WTC11 (cell line): ENCODE data around the gene LAMA4. TPM values are rescaled to one million over a fixed set of nuclear protein-coding genes. Genes with fewer than 3 reads are reported as not detected.

Experiments used
- ATAC-seq: fragments of 200-7000 bp; cut with Tn5 transposase; 2 replicates; pipeline ENCODE4 v1.10.0; 2021; ENCODE audit warnings: mild to moderate bottlenecking, moderate library complexity
- CTCF ChIA-PET: fragments of 300-600 bp; sonication (Branson Sonifier 250); formaldehyde crosslinking; loops from one replicate; lab custom pipeline; 2021; ENCODE audit warnings: antibody characterized with exemption; lab: Charles Lee
- POLR2A ChIA-PET: fragments of 350-600 bp; sonication (Branson Sonifier 250); formaldehyde crosslinking; loops from one replicate; lab custom pipeline; 2021; ENCODE audit warnings: antibody characterized with exemption; lab: Charles Lee
- DNase-seq: peaks from one replicate; pipeline ENCODE4 v3.0.0; 2021; ENCODE audit warnings: low spot score
- H3K27ac Mint-ChIP-seq: 2 replicates; pipeline ENCODE4 v1.8.0; 2021; ENCODE audit warnings: mixed read lengths
- H3K27me3 Mint-ChIP-seq: 2 replicates; pipeline ENCODE4 v1.8.0; 2021; ENCODE audit warnings: low read depth, mild to moderate bottlenecking, moderate library complexity, mixed read lengths
- H3K36me3 Mint-ChIP-seq: 2 replicates; pipeline ENCODE4 v1.8.0; 2021; ENCODE audit warnings: mixed read lengths
- H3K4me1 Mint-ChIP-seq: 2 replicates; pipeline ENCODE4 v1.8.0; 2022; ENCODE audit warnings: mixed read lengths
- H3K4me3 Mint-ChIP-seq: 2 replicates; pipeline ENCODE4 v1.8.0; 2021; ENCODE audit warnings: mild to moderate bottlenecking, moderate library complexity, mixed read lengths
- H3K9me3 Mint-ChIP-seq: 2 replicates; pipeline ENCODE4 v1.8.0; 2021; ENCODE audit warnings: mixed read lengths
- CBFB ChIP-seq: sonication (generic); formaldehyde crosslinking; IDR thresholded peaks from 2 replicates; pipeline ENCODE4 v1.8.1; 2022; ENCODE audit warnings: mild to moderate bottlenecking, low read depth, missing genetic modification reagents
- EMX1 ChIP-seq: fragments of 250-450 bp; sonication (Bioruptor Pico); IDR thresholded peaks from 2 replicates; pipeline ENCODE4 v1.8.0; 2021; ENCODE audit warnings: mild to moderate bottlenecking
- GABPB1 ChIP-seq: sonication (generic); formaldehyde crosslinking; IDR thresholded peaks from 2 replicates; pipeline ENCODE4 v1.8.1; 2023; ENCODE audit warnings: mild to moderate bottlenecking, missing genetic modification reagents
- GTF2I ChIP-seq: fragments of 250-450 bp; sonication (Bioruptor Pico); conservative IDR thresholded peaks from 2 replicates; pipeline ENCODE4 v1.4.0; 2021; ENCODE audit warnings: mild to moderate bottlenecking
- JUN ChIP-seq: sonication (generic); formaldehyde crosslinking; IDR thresholded peaks from 2 replicates; pipeline ENCODE4 v1.8.0; 2023; ENCODE audit warnings: mild to moderate bottlenecking, missing genetic modification reagents
- MXD4 ChIP-seq: fragments of 250-450 bp; sonication (Bioruptor Pico); IDR thresholded peaks from 2 replicates; pipeline ENCODE4 v1.8.0; 2021; ENCODE audit warnings: mild to moderate bottlenecking, moderate library complexity, borderline replicate concordance
- NFYB ChIP-seq: sonication (generic); formaldehyde crosslinking; conservative IDR thresholded peaks from 2 replicates; pipeline ENCODE4 v1.8.0; 2022; ENCODE audit warnings: low read depth, missing genetic modification reagents
- NR2C2 ChIP-seq: sonication (generic); formaldehyde crosslinking; IDR thresholded peaks from 2 replicates; pipeline ENCODE4 v1.8.0; 2022; ENCODE audit warnings: mild to moderate bottlenecking, missing genetic modification reagents
- NR3C1 ChIP-seq: sonication (generic); formaldehyde crosslinking; conservative IDR thresholded peaks from 2 replicates; pipeline ENCODE4 v1.8.1; 2023; ENCODE audit warnings: low read depth, mild to moderate bottlenecking, missing genetic modification reagents
- OVOL2 ChIP-seq: fragments of 250-450 bp; sonication (Bioruptor Pico); IDR thresholded peaks from 2 replicates; pipeline ENCODE4 v1.9.0; 2021; ENCODE audit warnings: mild to moderate bottlenecking, borderline replicate concordance
- SMAD3 ChIP-seq: sonication (generic); formaldehyde crosslinking; IDR thresholded peaks from 2 replicates; pipeline ENCODE4 v1.8.0; 2022; ENCODE audit warnings: missing genetic modification reagents, mild to moderate bottlenecking, borderline replicate concordance
- ZNF219 ChIP-seq: sonication (generic); formaldehyde crosslinking; IDR thresholded peaks from 2 replicates; pipeline ENCODE4 v1.8.0; 2023; ENCODE audit warnings: missing genetic modification reagents, mild to moderate bottlenecking, borderline replicate concordance
- ZNF416 ChIP-seq: fragments of 250-450 bp; sonication (Bioruptor Pico); IDR thresholded peaks from 2 replicates; pipeline ENCODE4 v1.9.0; 2021; ENCODE audit warnings: mild to moderate bottlenecking, inconsistent platforms
- total RNA-seq: library from RNA; stranded (reverse); gene quantifications from 3 replicates; pipeline ENCODE4 v1.2.3, GENCODE V29; 2021
- TF ChIP-seq, protein P1 (sequence below): sonication (generic); formaldehyde crosslinking; conservative IDR thresholded peaks from 2 replicates; pipeline ENCODE4 v1.8.1; 2022; ENCODE audit warnings: mild to moderate bottlenecking, missing genetic modification reagents
- TF ChIP-seq, protein P2 (sequence below): fragments of 250-450 bp; sonication (Bioruptor Pico); IDR thresholded peaks from 2 replicates; pipeline ENCODE4 v1.9.0; 2021; ENCODE audit warnings: moderate library complexity, mild to moderate bottlenecking, inconsistent platforms, borderline replicate concordance
- TF ChIP-seq, protein P3 (sequence below): sonication (generic); formaldehyde crosslinking; IDR thresholded peaks from 2 replicates; pipeline ENCODE4 v1.8.1; 2022; ENCODE audit warnings: low read depth, missing genetic modification reagents, borderline replicate concordance
- TF ChIP-seq, protein P4 (sequence below): fragments of 250-450 bp; sonication (Bioruptor Pico); IDR thresholded peaks from 2 replicates; pipeline ENCODE4 v2.1.2; 2022; ENCODE audit warnings: mild to moderate bottlenecking, moderate library complexity
- TF ChIP-seq, protein P5 (sequence below): sonication (generic); formaldehyde crosslinking; IDR thresholded peaks from 2 replicates; pipeline ENCODE4 v1.8.1; 2022; ENCODE audit warnings: missing genetic modification reagents, borderline replicate concordance
- TF ChIP-seq, protein P6 (sequence below): sonication (generic); formaldehyde crosslinking; IDR thresholded peaks from 2 replicates; pipeline ENCODE4 v1.8.0; 2022; ENCODE audit warnings: mild to moderate bottlenecking, missing genetic modification reagents
- TF ChIP-seq, protein P7 (sequence below): sonication (generic); formaldehyde crosslinking; IDR thresholded peaks from 2 replicates; pipeline ENCODE4 v1.8.0; 2022; ENCODE audit warnings: mild to moderate bottlenecking, missing genetic modification reagents
- TF ChIP-seq, protein P8 (sequence below): sonication (generic); formaldehyde crosslinking; IDR thresholded peaks from 2 replicates; pipeline ENCODE4 v1.8.0; 2022; ENCODE audit warnings: mild to moderate bottlenecking, missing genetic modification reagents
- TF ChIP-seq, protein P9 (sequence below): sonication (generic); formaldehyde crosslinking; IDR thresholded peaks from 2 replicates; pipeline ENCODE4 v1.8.1; 2022; ENCODE audit warnings: low read depth, mild to moderate bottlenecking, moderate library complexity, missing genetic modification reagents, borderline replicate concordance
- TF ChIP-seq, protein P10 (sequence below): sonication (generic); formaldehyde crosslinking; IDR thresholded peaks from 2 replicates; pipeline ENCODE4 v1.8.1; 2023; ENCODE audit warnings: mild to moderate bottlenecking, missing genetic modification reagents, moderate library complexity
- TF ChIP-seq, protein P11 (sequence below): sonication (generic); formaldehyde crosslinking; IDR thresholded peaks from 2 replicates; pipeline ENCODE4 v1.8.1; 2022; ENCODE audit warnings: mild to moderate bottlenecking, moderate library complexity, missing genetic modification reagents

Gene LAMA4
- total RNA-seq, 1 experiment from 2014 or later, result 1.6 TPM

DNA sequence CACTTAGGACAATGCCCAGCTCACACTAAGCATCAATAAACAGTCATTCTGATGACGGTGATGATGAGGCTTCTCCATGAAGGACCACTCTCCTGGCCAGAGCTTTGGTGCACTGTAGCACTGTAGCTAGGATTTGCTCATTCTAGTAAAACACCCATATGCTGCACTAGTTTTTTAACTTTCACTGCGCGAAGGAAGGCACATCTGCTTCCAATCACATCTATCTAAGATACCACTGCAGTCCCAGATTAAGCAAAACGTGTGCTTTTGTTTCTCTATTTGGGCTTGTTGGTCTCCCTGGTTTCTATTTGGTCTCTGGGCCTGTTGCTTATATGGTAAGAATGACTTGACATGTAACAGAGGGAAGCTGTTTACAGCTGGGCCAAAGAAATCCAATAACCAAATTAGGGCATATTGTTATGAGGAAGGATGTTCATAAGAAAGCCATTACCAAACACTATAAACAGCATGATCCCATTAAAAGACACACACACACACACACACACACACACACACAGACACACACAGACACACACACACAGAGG is 104.6 kb downstream of the LAMA4 start:
- Mint-ChIP-seq H3K4me3 (no peak overlapping the region), H3K4me1 (no peaks in the 10 kb centered on the region; the same call in 1 of the 2 replicates), H3K9me3 (no peaks in the 10 kb centered on the region), H3K27ac (no peak overlapping the region; the same call in 1 of the 2 replicates), H3K27me3 (no peaks in the 10 kb centered on the region), H3K36me3 (no peaks in the 10 kb centered on the region)
- ATAC-seq (no peak), DNase-seq (no peak)
- POLR2A ChIA-PET, result no interaction called here
- CTCF ChIA-PET, result no interaction called here
- TF ChIP-seq, protein P1, sequence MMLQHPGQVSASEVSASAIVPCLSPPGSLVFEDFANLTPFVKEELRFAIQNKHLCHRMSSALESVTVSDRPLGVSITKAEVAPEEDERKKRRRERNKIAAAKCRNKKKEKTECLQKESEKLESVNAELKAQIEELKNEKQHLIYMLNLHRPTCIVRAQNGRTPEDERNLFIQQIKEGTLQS (CRISPR knock-in tag), result no peak
- no peak for TF ChIP-seq GTF2I (CRISPR knock-in tag)
- TF ChIP-seq, protein P2, sequence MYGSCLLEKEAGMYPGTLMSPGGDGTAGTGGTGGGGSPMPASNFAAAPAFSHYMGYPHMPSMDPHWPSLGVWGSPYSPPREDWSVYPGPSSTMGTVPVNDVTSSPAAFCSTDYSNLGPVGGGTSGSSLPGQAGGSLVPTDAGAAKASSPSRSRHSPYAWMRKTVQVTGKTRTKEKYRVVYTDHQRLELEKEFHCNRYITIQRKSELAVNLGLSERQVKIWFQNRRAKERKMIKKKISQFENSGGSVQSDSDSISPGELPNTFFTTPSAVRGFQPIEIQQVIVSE, result no peak
- no peak for TF ChIP-seq SMAD3
- no peak for TF ChIP-seq CBFB (CRISPR knock-in tag)
- TF ChIP-seq EMX1, result no peak
- no peak for TF ChIP-seq NR3C1
- no peak for TF ChIP-seq ZNF219
- TF ChIP-seq, protein P3, sequence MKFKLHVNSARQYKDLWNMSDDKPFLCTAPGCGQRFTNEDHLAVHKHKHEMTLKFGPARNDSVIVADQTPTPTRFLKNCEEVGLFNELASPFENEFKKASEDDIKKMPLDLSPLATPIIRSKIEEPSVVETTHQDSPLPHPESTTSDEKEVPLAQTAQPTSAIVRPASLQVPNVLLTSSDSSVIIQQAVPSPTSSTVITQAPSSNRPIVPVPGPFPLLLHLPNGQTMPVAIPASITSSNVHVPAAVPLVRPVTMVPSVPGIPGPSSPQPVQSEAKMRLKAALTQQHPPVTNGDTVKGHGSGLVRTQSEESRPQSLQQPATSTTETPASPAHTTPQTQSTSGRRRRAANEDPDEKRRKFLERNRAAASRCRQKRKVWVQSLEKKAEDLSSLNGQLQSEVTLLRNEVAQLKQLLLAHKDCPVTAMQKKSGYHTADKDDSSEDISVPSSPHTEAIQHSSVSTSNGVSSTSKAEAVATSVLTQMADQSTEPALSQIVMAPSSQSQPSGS (CRISPR knock-in tag), result no peak

DNA sequence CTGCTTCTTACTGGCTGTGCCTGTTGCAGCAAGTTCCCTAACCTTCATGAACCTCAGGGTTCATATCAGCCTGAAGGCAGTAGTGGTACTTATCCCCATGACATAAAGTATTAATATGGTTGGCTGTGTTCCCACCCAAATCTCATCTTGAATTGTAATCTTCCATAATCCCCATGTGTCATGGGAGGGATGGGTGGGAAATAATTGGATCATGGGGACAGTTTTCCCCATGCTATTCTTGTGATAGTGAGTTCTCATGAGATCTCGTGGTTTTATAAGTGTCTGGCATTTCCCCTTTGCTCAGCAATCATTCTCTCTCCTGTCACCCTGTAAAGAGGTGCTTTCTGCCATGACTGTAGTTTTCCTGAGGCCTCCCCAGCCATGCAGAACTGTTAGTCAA is 105.1 kb downstream of the LAMA4 start:
- CTCF ChIA-PET, result no interaction called here
- H3K36me3 Mint-ChIP-seq, result no peaks in the 10 kb centered on the region
- no peaks in the 10 kb centered on the region; the same call in 1 of the 2 replicates for H3K4me1 Mint-ChIP-seq
- DNase-seq (no peak), ATAC-seq (no peak)
- H3K27me3 Mint-ChIP-seq, result no peaks in the 10 kb centered on the region
- no peak overlapping the region; the same call in 1 of the 2 replicates for H3K27ac Mint-ChIP-seq
- H3K9me3 Mint-ChIP-seq, result no peaks in the 10 kb centered on the region
- H3K4me3 Mint-ChIP-seq, result no peak overlapping the region
- POLR2A ChIA-PET, result no interaction called here
- TF ChIP-seq, protein P4, sequence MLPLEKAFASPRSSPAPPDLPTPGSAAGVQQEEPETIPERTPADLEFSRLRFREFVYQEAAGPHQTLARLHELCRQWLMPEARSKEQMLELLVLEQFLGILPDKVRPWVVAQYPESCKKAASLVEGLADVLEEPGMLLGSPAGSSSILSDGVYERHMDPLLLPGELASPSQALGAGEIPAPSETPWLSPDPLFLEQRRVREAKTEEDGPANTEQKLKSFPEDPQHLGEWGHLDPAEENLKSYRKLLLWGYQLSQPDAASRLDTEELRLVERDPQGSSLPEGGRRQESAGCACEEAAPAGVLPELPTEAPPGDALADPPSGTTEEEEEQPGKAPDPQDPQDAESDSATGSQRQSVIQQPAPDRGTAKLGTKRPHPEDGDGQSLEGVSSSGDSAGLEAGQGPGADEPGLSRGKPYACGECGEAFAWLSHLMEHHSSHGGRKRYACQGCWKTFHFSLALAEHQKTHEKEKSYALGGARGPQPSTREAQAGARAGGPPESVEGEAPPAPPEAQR (CRISPR knock-in tag), result no peak
- TF ChIP-seq, protein P5, sequence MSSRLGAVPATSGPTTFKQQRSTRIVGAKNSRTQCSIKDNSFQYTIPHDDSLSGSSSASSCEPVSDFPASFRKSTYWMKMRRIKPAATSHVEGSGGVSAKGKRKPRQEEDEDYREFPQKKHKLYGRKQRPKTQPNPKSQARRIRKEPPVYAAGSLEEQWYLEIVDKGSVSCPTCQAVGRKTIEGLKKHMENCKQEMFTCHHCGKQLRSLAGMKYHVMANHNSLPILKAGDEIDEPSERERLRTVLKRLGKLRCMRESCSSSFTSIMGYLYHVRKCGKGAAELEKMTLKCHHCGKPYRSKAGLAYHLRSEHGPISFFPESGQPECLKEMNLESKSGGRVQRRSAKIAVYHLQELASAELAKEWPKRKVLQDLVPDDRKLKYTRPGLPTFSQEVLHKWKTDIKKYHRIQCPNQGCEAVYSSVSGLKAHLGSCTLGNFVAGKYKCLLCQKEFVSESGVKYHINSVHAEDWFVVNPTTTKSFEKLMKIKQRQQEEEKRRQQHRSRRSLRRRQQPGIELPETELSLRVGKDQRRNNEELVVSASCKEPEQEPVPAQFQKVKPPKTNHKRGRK (CRISPR knock-in tag), result no peak
- TF ChIP-seq GABPB1 (CRISPR knock-in tag), result no peak
- TF ChIP-seq, protein P6, sequence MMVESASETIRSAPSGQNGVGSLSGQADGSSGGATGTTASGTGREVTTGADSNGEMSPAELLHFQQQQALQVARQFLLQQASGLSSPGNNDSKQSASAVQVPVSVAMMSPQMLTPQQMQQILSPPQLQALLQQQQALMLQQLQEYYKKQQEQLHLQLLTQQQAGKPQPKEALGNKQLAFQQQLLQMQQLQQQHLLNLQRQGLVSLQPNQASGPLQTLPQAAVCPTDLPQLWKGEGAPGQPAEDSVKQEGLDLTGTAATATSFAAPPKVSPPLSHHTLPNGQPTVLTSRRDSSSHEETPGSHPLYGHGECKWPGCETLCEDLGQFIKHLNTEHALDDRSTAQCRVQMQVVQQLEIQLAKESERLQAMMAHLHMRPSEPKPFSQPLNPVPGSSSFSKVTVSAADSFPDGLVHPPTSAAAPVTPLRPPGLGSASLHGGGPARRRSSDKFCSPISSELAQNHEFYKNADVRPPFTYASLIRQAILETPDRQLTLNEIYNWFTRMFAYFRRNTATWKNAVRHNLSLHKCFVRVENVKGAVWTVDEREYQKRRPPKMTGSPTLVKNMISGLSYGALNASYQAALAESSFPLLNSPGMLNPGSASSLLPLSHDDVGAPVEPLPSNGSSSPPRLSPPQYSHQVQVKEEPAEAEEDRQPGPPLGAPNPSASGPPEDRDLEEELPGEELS (CRISPR knock-in tag), result no peak
- TF ChIP-seq, protein P7, sequence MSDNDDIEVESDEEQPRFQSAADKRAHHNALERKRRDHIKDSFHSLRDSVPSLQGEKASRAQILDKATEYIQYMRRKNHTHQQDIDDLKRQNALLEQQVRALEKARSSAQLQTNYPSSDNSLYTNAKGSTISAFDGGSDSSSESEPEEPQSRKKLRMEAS, result no peak
- TF ChIP-seq NFYB (CRISPR knock-in tag), result no peak
- no peak for TF ChIP-seq NR2C2 (CRISPR knock-in tag)
- no peak for TF ChIP-seq MXD4 (CRISPR knock-in tag)
- no peak for TF ChIP-seq JUN (CRISPR knock-in tag)
- TF ChIP-seq ZNF416, result no peak
- TF ChIP-seq, protein P8, sequence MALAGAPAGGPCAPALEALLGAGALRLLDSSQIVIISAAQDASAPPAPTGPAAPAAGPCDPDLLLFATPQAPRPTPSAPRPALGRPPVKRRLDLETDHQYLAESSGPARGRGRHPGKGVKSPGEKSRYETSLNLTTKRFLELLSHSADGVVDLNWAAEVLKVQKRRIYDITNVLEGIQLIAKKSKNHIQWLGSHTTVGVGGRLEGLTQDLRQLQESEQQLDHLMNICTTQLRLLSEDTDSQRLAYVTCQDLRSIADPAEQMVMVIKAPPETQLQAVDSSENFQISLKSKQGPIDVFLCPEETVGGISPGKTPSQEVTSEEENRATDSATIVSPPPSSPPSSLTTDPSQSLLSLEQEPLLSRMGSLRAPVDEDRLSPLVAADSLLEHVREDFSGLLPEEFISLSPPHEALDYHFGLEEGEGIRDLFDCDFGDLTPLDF, result no peak
- TF ChIP-seq OVOL2 (CRISPR knock-in tag), result no peak
- TF ChIP-seq, protein P9, sequence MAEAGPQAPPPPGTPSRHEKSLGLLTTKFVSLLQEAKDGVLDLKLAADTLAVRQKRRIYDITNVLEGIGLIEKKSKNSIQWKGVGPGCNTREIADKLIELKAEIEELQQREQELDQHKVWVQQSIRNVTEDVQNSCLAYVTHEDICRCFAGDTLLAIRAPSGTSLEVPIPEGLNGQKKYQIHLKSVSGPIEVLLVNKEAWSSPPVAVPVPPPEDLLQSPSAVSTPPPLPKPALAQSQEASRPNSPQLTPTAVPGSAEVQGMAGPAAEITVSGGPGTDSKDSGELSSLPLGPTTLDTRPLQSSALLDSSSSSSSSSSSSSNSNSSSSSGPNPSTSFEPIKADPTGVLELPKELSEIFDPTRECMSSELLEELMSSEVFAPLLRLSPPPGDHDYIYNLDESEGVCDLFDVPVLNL (CRISPR knock-in tag), result no peak
- TF ChIP-seq, protein P10, sequence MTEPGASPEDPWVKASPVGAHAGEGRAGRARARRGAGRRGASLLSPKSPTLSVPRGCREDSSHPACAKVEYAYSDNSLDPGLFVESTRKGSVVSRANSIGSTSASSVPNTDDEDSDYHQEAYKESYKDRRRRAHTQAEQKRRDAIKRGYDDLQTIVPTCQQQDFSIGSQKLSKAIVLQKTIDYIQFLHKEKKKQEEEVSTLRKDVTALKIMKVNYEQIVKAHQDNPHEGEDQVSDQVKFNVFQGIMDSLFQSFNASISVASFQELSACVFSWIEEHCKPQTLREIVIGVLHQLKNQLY (CRISPR knock-in tag), result no peak
- TF ChIP-seq, protein P11, sequence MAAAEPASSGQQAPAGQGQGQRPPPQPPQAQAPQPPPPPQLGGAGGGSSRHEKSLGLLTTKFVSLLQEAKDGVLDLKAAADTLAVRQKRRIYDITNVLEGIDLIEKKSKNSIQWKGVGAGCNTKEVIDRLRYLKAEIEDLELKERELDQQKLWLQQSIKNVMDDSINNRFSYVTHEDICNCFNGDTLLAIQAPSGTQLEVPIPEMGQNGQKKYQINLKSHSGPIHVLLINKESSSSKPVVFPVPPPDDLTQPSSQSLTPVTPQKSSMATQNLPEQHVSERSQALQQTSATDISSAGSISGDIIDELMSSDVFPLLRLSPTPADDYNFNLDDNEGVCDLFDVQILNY, result no peak
